ENCODE results near the gene PDE3A. TPM values are rescaled to one million over a fixed set of nuclear protein-coding genes. Genes with fewer than 3 reads are reported as not detected.

Gene PDE3A
- total RNA-seq, 1 donor from 2014 or later: under 0.01 TPM

DNA sequence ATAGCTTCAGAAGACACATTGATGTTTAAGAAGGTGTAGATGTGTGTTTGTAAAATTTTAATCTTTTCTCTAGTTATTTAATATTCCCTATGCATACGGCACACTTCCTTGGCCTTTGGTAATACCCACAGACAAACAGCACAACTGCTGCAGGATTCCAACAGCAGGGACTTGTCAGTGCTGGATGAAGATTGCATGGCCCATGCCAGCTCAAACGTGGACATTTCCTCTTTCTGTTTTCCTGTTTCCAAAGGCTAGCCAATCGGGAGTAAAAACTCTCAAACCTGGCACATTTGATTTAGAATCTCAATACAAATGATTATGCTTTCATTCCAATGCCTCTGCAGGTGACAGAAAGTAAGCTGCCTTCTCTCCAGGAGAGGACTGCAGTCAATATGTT is 22.5 kb upstream of the PDE3A start:
- TF ChIP-seq, protein P1, sequence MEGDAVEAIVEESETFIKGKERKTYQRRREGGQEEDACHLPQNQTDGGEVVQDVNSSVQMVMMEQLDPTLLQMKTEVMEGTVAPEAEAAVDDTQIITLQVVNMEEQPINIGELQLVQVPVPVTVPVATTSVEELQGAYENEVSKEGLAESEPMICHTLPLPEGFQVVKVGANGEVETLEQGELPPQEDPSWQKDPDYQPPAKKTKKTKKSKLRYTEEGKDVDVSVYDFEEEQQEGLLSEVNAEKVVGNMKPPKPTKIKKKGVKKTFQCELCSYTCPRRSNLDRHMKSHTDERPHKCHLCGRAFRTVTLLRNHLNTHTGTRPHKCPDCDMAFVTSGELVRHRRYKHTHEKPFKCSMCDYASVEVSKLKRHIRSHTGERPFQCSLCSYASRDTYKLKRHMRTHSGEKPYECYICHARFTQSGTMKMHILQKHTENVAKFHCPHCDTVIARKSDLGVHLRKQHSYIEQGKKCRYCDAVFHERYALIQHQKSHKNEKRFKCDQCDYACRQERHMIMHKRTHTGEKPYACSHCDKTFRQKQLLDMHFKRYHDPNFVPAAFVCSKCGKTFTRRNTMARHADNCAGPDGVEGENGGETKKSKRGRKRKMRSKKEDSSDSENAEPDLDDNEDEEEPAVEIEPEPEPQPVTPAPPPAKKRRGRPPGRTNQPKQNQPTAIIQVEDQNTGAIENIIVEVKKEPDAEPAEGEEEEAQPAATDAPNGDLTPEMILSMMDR (IDR thresholded peaks at IDR 0.05; ENCODE audit: insufficient read depth, low read length, severe bottlenecking): no peak
- H3K4me3 ChIP-seq (ENCODE audit: low read depth, low read length): no peak overlapping the region
- no peak for FAIRE-seq
- H3K36me3 ChIP-seq (ENCODE audit: control insufficient read depth, insufficient read depth, low read length): no peaks in the 10 kb centered on the region
- no peak for DNase-seq (ENCODE audit: low read depth)
- H3K27me3 ChIP-seq (ENCODE audit: control insufficient read depth, insufficient read depth, low read length): no peaks in the 10 kb centered on the region

- Histone ChIP-seq H3K4me3 (ENCODE audit: low read depth, low read length) (no peak overlapping the region), H3K36me3 (ENCODE audit: control insufficient read depth, insufficient read depth, low read length) (no peaks in the 10 kb centered on the region), H3K27me3 (ENCODE audit: control insufficient read depth, insufficient read depth, low read length) (no peaks in the 10 kb centered on the region)
- no peak for DNase-seq (ENCODE audit: low read depth)
- FAIRE-seq: no peak
- TF ChIP-seq, protein P1 (IDR thresholded peaks at IDR 0.05; ENCODE audit: insufficient read depth, low read length, severe bottlenecking): no peak
Observed at GRCh38 chr12:20350026-20350425, 18.3 kb upstream of the PDE3A start.

- H3K36me3 ChIP-seq (ENCODE audit: control insufficient read depth, insufficient read depth, low read length): no peaks in the 10 kb centered on the region
- H3K4me3 ChIP-seq (ENCODE audit: low read depth, low read length): no peak overlapping the region
- H3K27me3 ChIP-seq (ENCODE audit: control insufficient read depth, insufficient read depth, low read length): no peaks in the 10 kb centered on the region
- FAIRE-seq: no peak
- no peak for DNase-seq (ENCODE audit: low read depth)
- TF ChIP-seq, protein P1 (IDR thresholded peaks at IDR 0.05; ENCODE audit: insufficient read depth, low read length, severe bottlenecking): no peak
Observed at GRCh38 chr12:20350495-20350894, 17.8 kb upstream of the PDE3A start.

GRCh38 chr12:20351406-20351805 is 16.9 kb upstream of the PDE3A start:
- DNase-seq (ENCODE audit: low read depth): no peak
- Histone ChIP-seq H3K4me3 (ENCODE audit: low read depth, low read length) (no peak overlapping the region), H3K27me3 (ENCODE audit: control insufficient read depth, insufficient read depth, low read length) (no peaks in the 10 kb centered on the region), H3K36me3 (ENCODE audit: control insufficient read depth, insufficient read depth, low read length) (no peaks in the 10 kb centered on the region)
- TF ChIP-seq, protein P1 (IDR thresholded peaks at IDR 0.05; ENCODE audit: insufficient read depth, low read length, severe bottlenecking): no peak
- no peak for FAIRE-seq

- Histone ChIP-seq H3K36me3 (ENCODE audit: control insufficient read depth, insufficient read depth, low read length) (no peaks in the 10 kb centered on the region), H3K4me3 (ENCODE audit: low read depth, low read length) (no peak overlapping the region), H3K27me3 (ENCODE audit: control insufficient read depth, insufficient read depth, low read length) (no peaks in the 10 kb centered on the region)
- TF ChIP-seq, protein P1 (IDR thresholded peaks at IDR 0.05; ENCODE audit: insufficient read depth, low read length, severe bottlenecking): no peak
- FAIRE-seq: no peak
- no peak for DNase-seq (ENCODE audit: low read depth)
Observed at GRCh38 chr12:20356048-20356447, 12.3 kb upstream of the PDE3A start.

GRCh38 chr12:20360407-20360806 is 7.9 kb upstream of the PDE3A start:
- FAIRE-seq (no peak), DNase-seq (ENCODE audit: low read depth) (no peak)
- H3K4me3 ChIP-seq (ENCODE audit: low read depth, low read length): no peak overlapping the region
- TF ChIP-seq, protein P1 (IDR thresholded peaks at IDR 0.05; ENCODE audit: insufficient read depth, low read length, severe bottlenecking): no peak
- H3K36me3 ChIP-seq (ENCODE audit: control insufficient read depth, insufficient read depth, low read length): no peaks in the 10 kb centered on the region
- H3K27me3 ChIP-seq (ENCODE audit: control insufficient read depth, insufficient read depth, low read length): no peaks in the 10 kb centered on the region

Measured in bronchial epithelial cell (primary cell).